Neural progenitor cell (in vitro differentiated cells): Measurements from ENCODE around the gene ZNF324B. TPM values are rescaled to one million over a fixed set of nuclear protein-coding genes. Genes with fewer than 3 reads are reported as not detected.
A peak's percentile ranks its signal among the peaks of the same experiment; 100 is the strongest.

Source experiments
- DNase-seq: peaks from one replicate; pipeline ENCODE4 v3.0.0-alpha.2; 2016; ENCODE audit warnings: low spot score
- H2AFZ ChIP-seq: fragments of 200-600 bp; sonication (generic); replicated peaks from 2 replicates; pipeline ENCODE4 v1.6.1; 2016; ENCODE audit warnings: antibody characterized with exemption
- H3F3A ChIP-seq: fragments of 200-600 bp; sonication (generic); 2 replicates; pipeline ENCODE4 v1.6.1; 2016; ENCODE audit warnings: antibody characterized with exemption, low read depth
- H3K27ac ChIP-seq: fragments of 200-600 bp; sonication (generic); 2 replicates; pipeline ENCODE4 v1.5.1; 2016; ENCODE audit warnings: mild to moderate bottlenecking
- H3K27me3 ChIP-seq: fragments of 200-600 bp; sonication (generic); 2 replicates; pipeline ENCODE4 v1.6.1; 2016; ENCODE audit warnings: mild to moderate bottlenecking, moderate library complexity
- H3K36me3 ChIP-seq: fragments of 200-600 bp; sonication (generic); 2 replicates; pipeline ENCODE4 v1.5.1; 2016
- H3K4me1 ChIP-seq: fragments of 200-600 bp; sonication (generic); 2 replicates; pipeline ENCODE4 v1.6.1; 2016; ENCODE audit warnings: mixed run types
- H3K4me2 ChIP-seq: fragments of 200-600 bp; sonication (generic); 2 replicates; pipeline ENCODE4 v1.6.1; 2016
- H3K4me3 ChIP-seq: fragments of 200-600 bp; sonication (generic); 2 replicates; pipeline ENCODE4 v1.5.1; 2016
- H3K79me2 ChIP-seq: fragments of 200-600 bp; sonication (generic); 2 replicates; pipeline ENCODE4 v1.6.1; 2016; ENCODE audit warnings: low read depth
- H3K9ac ChIP-seq: fragments of 200-600 bp; sonication (generic); 2 replicates; pipeline ENCODE4 v1.6.1; 2016
- H3K9me3 ChIP-seq: fragments of 200-600 bp; sonication (generic); 2 replicates; pipeline ENCODE4 v1.5.1; 2016; ENCODE audit warnings: low read depth
- H4K20me1 ChIP-seq: fragments of 200-600 bp; sonication (generic); 2 replicates; pipeline ENCODE4 v1.6.1; 2016; ENCODE audit warnings: low read depth
- H3K27ac Mint-ChIP-seq: 3 replicates; pipeline ENCODE4 v1.8.0; 2021; ENCODE audit warnings: mixed read lengths
- H3K27me3 Mint-ChIP-seq: 2 replicates; pipeline ENCODE4 v1.8.0; 2022; ENCODE audit warnings: low read depth, mild to moderate bottlenecking, inconsistent platforms, moderate library complexity, mixed read lengths; ENCODE audit not compliant: insufficient read depth
- H3K36me3 Mint-ChIP-seq: 3 replicates; pipeline ENCODE4 v1.8.0; 2021; ENCODE audit warnings: mixed read lengths
- H3K4me1 Mint-ChIP-seq: 3 replicates; pipeline ENCODE4 v1.8.0; 2021; ENCODE audit warnings: mixed read lengths
- H3K4me3 Mint-ChIP-seq: 3 replicates; pipeline ENCODE4 v1.8.0; 2021; ENCODE audit warnings: mild to moderate bottlenecking, moderate library complexity, mixed read lengths
- H3K9me3 Mint-ChIP-seq: 3 replicates; pipeline ENCODE4 v1.8.0; 2020; ENCODE audit warnings: mixed read lengths
- EZH2 ChIP-seq: fragments of 200-600 bp; sonication (generic); IDR thresholded peaks from 2 replicates; pipeline ENCODE4 v1.6.1; 2017; ENCODE audit warnings: antibody characterized with exemption, mild to moderate bottlenecking, moderate library complexity
- EZH2phosphoT487 ChIP-seq: fragments of 200-600 bp; sonication (generic); IDR thresholded peaks from 2 replicates; pipeline ENCODE4 v1.6.1; 2017; ENCODE audit warnings: antibody characterized with exemption
- total RNA-seq: library from RNA; depleted of rRNA; stranded (reverse); fragments of >200 nt; gene quantifications from 2 replicates; pipeline ENCODE4 v1.2.3, GENCODE V29; 2015; ENCODE audit warnings: low replicate concordance
- TF ChIP-seq, protein P1 (sequence below): fragments of 200-600 bp; sonication (generic); IDR thresholded peaks from 2 replicates; pipeline ENCODE4 v1.5.1; 2017; ENCODE audit warnings: antibody characterized with exemption, mild to moderate bottlenecking

Gene ZNF324B
- total RNA-seq, 1 donor from 2014 or later = 3.2 TPM

GRCh38 chr19:58474291-58474996 is 23.0 kb downstream of the ZNF324B start:
- Mint-ChIP-seq H3K27me3 (peaks cover 6% of the 10 kb centered on the region), H3K4me3 (peak overlapping the region; percentile 70), H3K27ac (no peak overlapping the region), H3K9me3 (no peaks in the 10 kb centered on the region), H3K36me3 (peaks cover 8% of the 10 kb centered on the region), H3K4me1 (peaks cover 15% of the 10 kb centered on the region)
- Histone ChIP-seq H3K9ac (no peak overlapping the region), H3F3A (peaks cover 22% of the 10 kb centered on the region), H2AFZ (no peak overlapping the region), H4K20me1 (no peaks in the 10 kb centered on the region), H3K4me1 (peaks cover 9% of the 10 kb centered on the region), H3K9me3 (no peaks in the 10 kb centered on the region), H3K27ac (no peak overlapping the region), H3K36me3 (no peaks in the 10 kb centered on the region), H3K79me2 (no peaks in the 10 kb centered on the region), H3K27me3 (no peaks in the 10 kb centered on the region), H3K4me2 (peak overlapping the region; percentile 91), H3K4me3 (no peak overlapping the region)
- no peak for DNase-seq
- TF ChIP-seq EZH2 = no peak
- TF ChIP-seq, protein P1, sequence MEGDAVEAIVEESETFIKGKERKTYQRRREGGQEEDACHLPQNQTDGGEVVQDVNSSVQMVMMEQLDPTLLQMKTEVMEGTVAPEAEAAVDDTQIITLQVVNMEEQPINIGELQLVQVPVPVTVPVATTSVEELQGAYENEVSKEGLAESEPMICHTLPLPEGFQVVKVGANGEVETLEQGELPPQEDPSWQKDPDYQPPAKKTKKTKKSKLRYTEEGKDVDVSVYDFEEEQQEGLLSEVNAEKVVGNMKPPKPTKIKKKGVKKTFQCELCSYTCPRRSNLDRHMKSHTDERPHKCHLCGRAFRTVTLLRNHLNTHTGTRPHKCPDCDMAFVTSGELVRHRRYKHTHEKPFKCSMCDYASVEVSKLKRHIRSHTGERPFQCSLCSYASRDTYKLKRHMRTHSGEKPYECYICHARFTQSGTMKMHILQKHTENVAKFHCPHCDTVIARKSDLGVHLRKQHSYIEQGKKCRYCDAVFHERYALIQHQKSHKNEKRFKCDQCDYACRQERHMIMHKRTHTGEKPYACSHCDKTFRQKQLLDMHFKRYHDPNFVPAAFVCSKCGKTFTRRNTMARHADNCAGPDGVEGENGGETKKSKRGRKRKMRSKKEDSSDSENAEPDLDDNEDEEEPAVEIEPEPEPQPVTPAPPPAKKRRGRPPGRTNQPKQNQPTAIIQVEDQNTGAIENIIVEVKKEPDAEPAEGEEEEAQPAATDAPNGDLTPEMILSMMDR = no peak
- no peak for TF ChIP-seq EZH2phosphoT487

DNA sequence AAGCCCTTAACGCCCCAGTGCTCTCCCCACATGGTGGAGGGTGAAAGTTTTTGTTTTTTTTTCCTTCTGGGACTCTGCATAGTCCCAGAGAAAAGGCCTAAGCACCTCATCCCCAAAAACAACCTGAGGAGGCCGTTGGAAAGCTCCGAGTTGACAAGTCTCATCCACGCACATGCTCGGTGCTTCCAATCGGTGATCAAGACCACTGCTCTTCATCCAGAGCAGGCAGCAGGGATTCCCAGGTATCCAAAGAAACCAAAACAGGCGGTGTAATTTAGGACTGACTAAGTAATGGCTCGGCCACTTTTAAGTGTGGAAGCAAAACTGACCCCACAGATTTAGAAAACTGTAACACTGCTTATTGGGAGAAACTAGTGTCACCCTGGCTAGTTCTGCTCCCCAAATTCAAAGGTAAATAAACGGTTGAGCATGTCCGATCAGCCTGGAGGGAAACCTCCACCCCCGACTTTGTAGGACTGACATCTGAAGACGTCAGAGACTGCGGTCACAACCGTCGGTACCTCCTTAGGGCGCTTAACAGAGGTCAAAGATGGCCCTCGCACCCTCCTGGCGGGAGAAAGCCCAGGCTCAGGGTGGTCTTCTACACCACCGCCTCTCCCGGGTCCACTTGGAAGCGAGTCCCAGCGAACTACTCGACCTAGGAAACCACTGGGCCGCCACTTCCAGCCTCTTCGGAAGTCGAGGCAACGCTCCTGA is 23.7 kb downstream of the ZNF324B start:
- H4K20me1 ChIP-seq = no peaks in the 10 kb centered on the region
- H3K9me3 ChIP-seq = no peaks in the 10 kb centered on the region
- H3K4me3 ChIP-seq = peak overlapping the region; percentile 60
- Mint-ChIP-seq H3K27ac (peak overlapping the region; percentile 57), H3K27me3 (peaks cover 6% of the 10 kb centered on the region), H3K36me3 (peaks cover 8% of the 10 kb centered on the region), H3K4me3 (peak overlapping the region; percentile 96), H3K9me3 (no peaks in the 10 kb centered on the region), H3K4me1 (peaks cover 15% of the 10 kb centered on the region)
- H3K4me2 ChIP-seq = peak overlapping the region; percentile 91
- H3K36me3 ChIP-seq = no peaks in the 10 kb centered on the region
- TF ChIP-seq, protein P1 = no peak
- H3K79me2 ChIP-seq = no peaks in the 10 kb centered on the region
- no peak overlapping the region for H3K9ac ChIP-seq
- no peaks in the 10 kb centered on the region for H3K27me3 ChIP-seq
- peaks cover 9% of the 10 kb centered on the region for H3K4me1 ChIP-seq
- H2AFZ ChIP-seq = peak overlapping the region; percentile 48
- H3K27ac ChIP-seq = no peak overlapping the region
- DNase-seq = no peak
- H3F3A ChIP-seq = peaks cover 22% of the 10 kb centered on the region

GRCh38 chr19:58475714-58476497 is 24.5 kb downstream of the ZNF324B start, which contains the start of gene ZNF446:
TSS of gene ZNF446 (plus strand) at chr19:58476352. CDS start at chr19:58477219, 867 bp downstream.
- Histone ChIP-seq H3F3A (peaks cover 22% of the 10 kb centered on the region), H2AFZ (peak within 1 kb of the TSS; percentile 48), H3K4me3 (peak within 1 kb of the TSS; percentile 60), H3K4me2 (peak within 1 kb of the TSS; percentile 91), H3K4me1 (peaks cover 9% of the 10 kb centered on the region), H3K27ac (peak within 1 kb of the TSS; percentile 40), H3K79me2 (no peaks in the 10 kb centered on the region), H3K9ac (peak within 1 kb of the TSS; percentile 48), H3K9me3 (no peaks in the 10 kb centered on the region), H3K36me3 (no peaks in the 10 kb centered on the region), H3K27me3 (no peaks in the 10 kb centered on the region), H4K20me1 (no peaks in the 10 kb centered on the region)
- Mint-ChIP-seq H3K9me3 (no peaks in the 10 kb centered on the region), H3K27ac (peak within 1 kb of the TSS; percentile 98), H3K36me3 (peaks cover 8% of the 10 kb centered on the region), H3K4me3 (peak within 1 kb of the TSS; percentile 96), H3K4me1 (peaks cover 15% of the 10 kb centered on the region), H3K27me3 (peaks cover 6% of the 10 kb centered on the region)
- TF ChIP-seq EZH2phosphoT487 (no peak), EZH2 (no peak)
- TF ChIP-seq, protein P1 = no peak
- peak; percentile 98 for DNase-seq
